B cell (primary cell): Measurements from ENCODE around the gene RAB8A.

Source experiments
- EZH2 ChIP-seq: IDR thresholded peaks from 2 replicates; pipeline ENCODE4 v1.6.1; 2012; ENCODE audit warnings: borderline replicate concordance, low read depth, mild to moderate bottlenecking, moderate library complexity, low read length; ENCODE audit not compliant: insufficient read depth, poor library complexity, severe bottlenecking
- TF ChIP-seq, protein P1 (sequence below): fragments of 200-600 bp; IDR thresholded peaks from one replicate; pipeline ENCODE4 v1.8.0; 2022; ENCODE audit warnings: antibody characterized with exemption, mild to moderate bottlenecking

DNA sequence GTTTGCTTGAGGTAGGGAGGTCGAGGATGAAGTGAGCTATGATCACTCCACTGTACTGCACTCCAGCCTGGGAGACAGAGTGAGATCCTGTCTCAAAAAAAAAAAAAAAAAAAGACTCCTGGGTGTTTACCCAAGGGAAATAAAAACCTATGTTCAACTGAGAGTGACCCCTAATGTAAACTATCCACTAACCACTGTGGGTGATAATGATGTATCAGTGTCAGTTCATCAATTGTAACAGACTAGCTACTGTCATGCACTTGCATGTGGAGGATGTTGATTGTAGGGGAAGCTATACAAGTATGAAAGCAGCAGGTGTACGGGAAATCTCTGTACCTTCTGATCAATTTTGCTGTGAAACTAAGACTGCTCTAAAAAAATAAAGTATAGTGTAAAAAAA, 64.3 kb downstream of the RAB8A start:
- no peak for TF ChIP-seq EZH2
- TF ChIP-seq, protein P1, sequence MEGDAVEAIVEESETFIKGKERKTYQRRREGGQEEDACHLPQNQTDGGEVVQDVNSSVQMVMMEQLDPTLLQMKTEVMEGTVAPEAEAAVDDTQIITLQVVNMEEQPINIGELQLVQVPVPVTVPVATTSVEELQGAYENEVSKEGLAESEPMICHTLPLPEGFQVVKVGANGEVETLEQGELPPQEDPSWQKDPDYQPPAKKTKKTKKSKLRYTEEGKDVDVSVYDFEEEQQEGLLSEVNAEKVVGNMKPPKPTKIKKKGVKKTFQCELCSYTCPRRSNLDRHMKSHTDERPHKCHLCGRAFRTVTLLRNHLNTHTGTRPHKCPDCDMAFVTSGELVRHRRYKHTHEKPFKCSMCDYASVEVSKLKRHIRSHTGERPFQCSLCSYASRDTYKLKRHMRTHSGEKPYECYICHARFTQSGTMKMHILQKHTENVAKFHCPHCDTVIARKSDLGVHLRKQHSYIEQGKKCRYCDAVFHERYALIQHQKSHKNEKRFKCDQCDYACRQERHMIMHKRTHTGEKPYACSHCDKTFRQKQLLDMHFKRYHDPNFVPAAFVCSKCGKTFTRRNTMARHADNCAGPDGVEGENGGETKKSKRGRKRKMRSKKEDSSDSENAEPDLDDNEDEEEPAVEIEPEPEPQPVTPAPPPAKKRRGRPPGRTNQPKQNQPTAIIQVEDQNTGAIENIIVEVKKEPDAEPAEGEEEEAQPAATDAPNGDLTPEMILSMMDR: no peak
